SJCRH30 (cell line): ENCODE results near the gene RFX3. TPM values are rescaled to one million over a fixed set of nuclear protein-coding genes. Genes with fewer than 3 reads are reported as not detected.

Source experiments
- DNase-seq, 2 experiments: peaks; one replicate each; pipeline ENCODE4 v3.0.0-alpha.2; 2015 to 2020
- H3K27ac ChIP-seq: fragments of 250-450 bp; sonication (Bioruptor Pico); 2 replicates; pipeline ENCODE4 v1.5.1; 2020; ENCODE audit warnings: mild to moderate bottlenecking, moderate library complexity
- H3K27me3 ChIP-seq: fragments of 250-450 bp; sonication (Bioruptor Pico); 2 replicates; pipeline ENCODE4 v1.5.1; 2020; ENCODE audit warnings: mild to moderate bottlenecking, moderate library complexity
- H3K36me3 ChIP-seq: fragments of 250-450 bp; sonication (Bioruptor Pico); 2 replicates; pipeline ENCODE4 v1.5.1; 2020; ENCODE audit warnings: mild to moderate bottlenecking, moderate library complexity
- H3K4me1 ChIP-seq: fragments of 250-450 bp; sonication (Bioruptor Pico); 2 replicates; pipeline ENCODE4 v1.5.1; 2020; ENCODE audit warnings: mild to moderate bottlenecking, moderate library complexity
- H3K4me3 ChIP-seq: fragments of 250-450 bp; sonication (Bioruptor Pico); 2 replicates; pipeline ENCODE4 v1.5.1; 2020; ENCODE audit warnings: mild to moderate bottlenecking, moderate library complexity
- H3K9me3 ChIP-seq: fragments of 250-450 bp; sonication (Bioruptor Pico); replicated peaks from 2 replicates; pipeline ENCODE4 v1.5.1; 2020; ENCODE audit warnings: mild to moderate bottlenecking, moderate library complexity
- total RNA-seq: library from RNA; depleted of rRNA; stranded (reverse); fragments of >200 nt; shearing (Covaris generic); gene quantifications from 2 replicates; pipeline ENCODE4 v1.2.3, GENCODE V29; 2014

Gene RFX3
- total RNA-seq, 1 experiment from 2014 or later: 5.1 TPM

DNA sequence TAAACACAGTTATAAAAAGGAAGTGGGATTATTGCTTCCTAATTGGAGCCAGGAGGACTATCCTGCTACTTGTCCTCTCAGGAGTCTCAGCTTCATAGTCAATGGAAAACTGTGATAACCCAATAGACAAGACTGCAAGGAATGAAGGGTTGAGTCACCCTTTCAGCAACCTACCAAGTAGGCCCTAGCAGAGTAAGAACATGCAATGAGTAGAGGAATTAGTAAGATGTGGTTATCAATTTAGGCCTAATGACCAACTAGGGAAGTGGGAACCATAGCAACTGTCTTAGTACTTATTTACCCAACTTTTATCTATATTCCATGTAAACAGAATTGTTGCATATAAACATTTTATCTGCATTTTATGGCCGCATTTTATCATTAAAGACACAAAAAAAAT is 310.1 kb downstream of the RFX3 start:
- H3K27ac ChIP-seq: no peak overlapping the region
- no peaks in the 10 kb centered on the region for H3K4me1 ChIP-seq
- no peak for DNase-seq
- H3K4me3 ChIP-seq: no peak overlapping the region
- H3K9me3 ChIP-seq: no peaks in the 10 kb centered on the region
- H3K27me3 ChIP-seq: no peaks in the 10 kb centered on the region
- H3K36me3 ChIP-seq: no peaks in the 10 kb centered on the region

DNA sequence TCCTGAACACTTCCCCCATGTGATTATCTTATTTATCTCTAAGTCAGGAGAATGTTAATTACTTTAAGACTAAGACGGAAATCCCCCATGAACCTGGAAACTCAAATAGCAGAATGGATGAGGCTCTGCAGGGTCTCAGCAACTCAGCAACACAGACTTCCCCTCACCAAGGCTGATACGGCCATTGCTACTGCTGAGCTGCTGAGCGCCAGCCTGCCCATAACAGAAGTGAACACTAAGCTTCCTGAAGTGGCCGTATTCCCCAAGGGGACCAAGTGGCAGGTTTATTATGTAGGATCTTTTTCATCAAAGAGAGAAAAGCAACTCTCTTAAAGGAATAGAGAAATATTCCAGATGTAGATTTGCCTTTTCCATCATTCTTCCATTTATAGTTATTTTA is 311.1 kb downstream of the RFX3 start:
- H3K36me3 ChIP-seq: no peaks in the 10 kb centered on the region
- H3K27me3 ChIP-seq: no peaks in the 10 kb centered on the region
- H3K9me3 ChIP-seq: no peaks in the 10 kb centered on the region
- no peak for DNase-seq
- no peak overlapping the region for H3K27ac ChIP-seq
- H3K4me1 ChIP-seq: no peaks in the 10 kb centered on the region
- no peak overlapping the region for H3K4me3 ChIP-seq

DNA sequence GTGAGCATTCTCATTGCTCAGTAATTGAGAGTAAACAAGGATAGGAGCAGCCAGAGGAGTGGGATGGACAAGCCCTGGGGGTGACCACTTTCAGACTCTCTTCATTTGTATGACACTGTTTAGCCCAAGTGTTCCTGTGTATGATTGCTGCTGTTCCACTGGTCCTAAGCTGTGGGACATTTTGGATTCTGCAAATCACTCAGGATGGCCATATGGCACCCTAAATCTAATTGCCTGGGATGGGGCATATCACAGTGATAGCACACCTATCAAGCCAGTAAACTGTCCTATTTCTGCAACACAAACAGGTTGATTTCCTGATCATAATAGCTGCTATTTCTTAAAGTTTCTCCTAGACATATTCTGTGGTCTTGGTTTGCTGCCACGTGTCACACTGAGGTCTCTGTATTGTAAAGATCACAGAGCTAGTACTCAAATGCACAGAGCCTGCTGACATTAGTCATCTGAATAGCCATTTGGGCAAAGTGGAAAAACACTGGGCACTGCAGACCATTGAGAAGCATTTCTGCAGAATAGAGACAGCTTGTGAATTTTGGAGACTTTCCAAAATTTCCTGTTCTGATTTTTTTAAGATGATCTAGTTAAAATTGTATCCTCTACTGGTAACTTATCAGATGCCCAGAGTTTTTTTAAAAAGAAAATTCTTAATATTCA is 320.2 kb downstream of the RFX3 start:
- no peak for DNase-seq

DNA sequence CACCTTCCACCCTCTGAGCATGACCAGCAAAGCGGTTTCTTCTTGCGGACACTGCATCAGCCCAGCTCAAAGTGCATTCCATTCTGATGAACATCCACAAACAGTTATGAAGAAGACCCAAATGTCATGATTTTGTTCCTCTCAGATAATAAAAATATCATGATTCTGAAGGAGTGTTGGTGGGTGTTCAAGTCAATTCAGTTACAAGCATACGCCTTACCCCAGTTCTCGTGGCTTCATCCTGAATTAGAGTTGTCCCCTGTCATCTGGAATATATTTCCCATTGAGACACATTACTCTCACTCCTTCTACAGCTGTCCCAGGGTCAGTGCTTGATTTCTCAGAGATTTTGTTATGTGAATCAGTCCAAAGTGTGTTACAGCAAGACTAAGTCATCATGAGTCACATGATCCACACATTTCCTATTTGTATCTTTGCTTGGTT is 325.4 kb downstream of the RFX3 start:
- no peaks in the 10 kb centered on the region for H3K36me3 ChIP-seq
- no peaks in the 10 kb centered on the region for H3K4me1 ChIP-seq
- no peaks in the 10 kb centered on the region for H3K27me3 ChIP-seq
- no peak for DNase-seq
- no peak overlapping the region for H3K27ac ChIP-seq
- H3K4me3 ChIP-seq: no peak overlapping the region
- H3K9me3 ChIP-seq: no peaks in the 10 kb centered on the region

More for the DNA sequence above, 320.2 kb downstream of the RFX3 start:
- H3K4me1 ChIP-seq: no peaks in the 10 kb centered on the region
- H3K27me3 ChIP-seq: no peaks in the 10 kb centered on the region
- H3K36me3 ChIP-seq: no peaks in the 10 kb centered on the region
- H3K27ac ChIP-seq: no peak overlapping the region
- H3K4me3 ChIP-seq: no peak overlapping the region
- no peaks in the 10 kb centered on the region for H3K9me3 ChIP-seq

DNA sequence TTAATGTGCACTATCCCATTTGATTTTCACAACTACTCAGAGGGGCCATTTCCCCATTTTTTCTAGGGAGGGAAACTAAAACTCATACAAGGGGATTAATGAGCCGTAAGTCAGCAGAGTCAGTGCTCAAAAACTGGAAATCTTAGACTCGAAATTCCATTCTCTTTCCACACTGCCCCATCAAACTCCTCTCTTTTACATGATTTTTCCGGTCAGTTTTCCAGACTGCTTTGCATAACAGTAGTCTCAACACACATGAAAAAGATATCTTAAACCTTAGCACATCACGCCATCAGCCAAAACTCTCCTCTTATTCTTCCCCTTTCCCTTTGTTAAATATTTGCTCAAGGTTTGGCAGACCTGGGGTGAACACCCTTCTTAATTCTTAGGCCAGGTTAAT is 332.0 kb downstream of the RFX3 start:
- Histone ChIP-seq H3K27me3 (no peaks in the 10 kb centered on the region), H3K4me3 (no peak overlapping the region), H3K36me3 (no peaks in the 10 kb centered on the region), H3K27ac (no peak overlapping the region), H3K9me3 (no peaks in the 10 kb centered on the region), H3K4me1 (no peaks in the 10 kb centered on the region)
- no peak for DNase-seq

DNA sequence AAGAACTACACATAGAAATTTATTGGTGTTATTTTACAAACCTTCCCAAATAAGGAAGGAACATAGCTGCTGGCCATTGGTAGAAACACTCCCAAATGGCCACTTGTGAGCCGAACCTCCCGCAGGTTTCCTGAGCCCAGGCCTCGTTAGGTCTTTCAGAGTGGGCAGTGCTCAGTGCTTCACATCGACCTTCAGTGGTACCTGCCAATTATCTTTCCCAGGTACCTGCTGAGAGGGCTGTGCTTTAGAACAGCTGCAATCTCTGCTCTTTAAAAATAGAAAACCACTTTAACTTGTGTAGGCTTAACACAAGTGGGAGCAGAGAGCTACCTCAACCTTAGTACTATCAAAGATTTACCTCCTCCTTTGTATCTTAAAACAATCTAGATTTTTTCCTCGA is 334.1 kb downstream of the RFX3 start:
- no peak overlapping the region for H3K4me3 ChIP-seq
- H3K4me1 ChIP-seq: no peaks in the 10 kb centered on the region
- DNase-seq: no peak
- H3K27ac ChIP-seq: no peak overlapping the region
- H3K27me3 ChIP-seq: no peaks in the 10 kb centered on the region
- H3K9me3 ChIP-seq: no peaks in the 10 kb centered on the region
- H3K36me3 ChIP-seq: no peaks in the 10 kb centered on the region

DNA sequence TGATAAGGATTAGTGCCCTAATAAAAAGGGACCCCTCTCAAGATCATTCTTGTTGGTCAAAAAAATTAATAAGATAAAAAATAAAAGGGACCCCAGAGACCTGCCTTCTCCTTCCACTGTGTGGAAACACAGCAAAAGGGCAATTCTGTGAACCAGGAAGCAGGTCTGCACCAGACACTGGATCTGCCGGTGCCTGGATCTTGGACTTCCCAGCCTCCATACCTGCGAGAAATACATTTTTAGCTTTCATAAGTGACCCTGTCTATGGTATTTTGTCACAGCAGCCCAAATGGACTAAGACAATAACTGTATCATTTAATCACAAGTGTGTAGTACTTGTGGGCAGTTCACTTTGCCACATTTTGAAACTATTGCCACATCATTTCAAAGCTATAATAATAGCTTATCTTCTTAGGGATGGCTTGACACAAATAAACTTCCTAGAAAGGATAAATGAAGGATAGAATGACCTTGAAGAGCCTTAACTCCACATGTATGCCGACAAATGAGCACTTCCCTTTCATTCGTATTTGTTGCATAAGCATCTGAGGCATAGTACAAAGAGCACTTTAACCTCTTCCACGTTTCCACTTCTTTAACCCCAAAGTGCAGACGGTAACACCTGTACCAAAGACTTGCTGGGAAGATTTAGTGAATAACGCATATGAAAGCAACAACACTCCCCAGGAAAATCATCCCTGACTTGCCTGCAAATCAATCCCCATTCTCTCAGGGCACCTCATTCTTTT is 336.5 kb downstream of the RFX3 start:
- Histone ChIP-seq H3K9me3 (no peaks in the 10 kb centered on the region), H3K36me3 (no peaks in the 10 kb centered on the region), H3K4me3 (no peak overlapping the region), H3K27me3 (0 out of 2 replicates have a peak, but pooled peaks cover 2% of the 10 kb centered on the region), H3K4me1 (no peaks in the 10 kb centered on the region), H3K27ac (no peak overlapping the region)
- no peak for DNase-seq

DNA sequence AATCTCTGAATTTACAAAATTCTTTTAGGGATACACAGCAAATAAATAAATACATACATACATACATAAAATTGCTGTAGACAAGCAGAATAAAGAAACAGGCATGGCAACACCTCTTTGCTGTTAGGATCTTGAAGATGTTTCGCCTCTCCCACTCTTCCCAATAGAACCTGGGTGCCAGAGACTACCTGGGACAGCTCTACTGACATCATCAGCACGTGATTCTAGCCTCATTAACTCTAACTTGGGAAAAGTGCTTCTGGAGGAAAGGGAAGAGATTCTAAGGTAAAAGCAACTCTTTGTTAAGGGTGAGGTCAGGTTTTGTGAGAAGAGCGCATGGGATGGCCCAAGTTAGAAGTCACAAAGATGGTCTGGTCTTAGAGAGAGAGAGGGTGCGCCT is 339.1 kb downstream of the RFX3 start:
- no peak for DNase-seq
- Histone ChIP-seq H3K27ac (no peak overlapping the region), H3K4me3 (no peak overlapping the region), H3K9me3 (no peaks in the 10 kb centered on the region), H3K4me1 (no peaks in the 10 kb centered on the region), H3K27me3 (0 out of 2 replicates have a peak, but pooled peaks cover 2% of the 10 kb centered on the region), H3K36me3 (no peaks in the 10 kb centered on the region)

DNA sequence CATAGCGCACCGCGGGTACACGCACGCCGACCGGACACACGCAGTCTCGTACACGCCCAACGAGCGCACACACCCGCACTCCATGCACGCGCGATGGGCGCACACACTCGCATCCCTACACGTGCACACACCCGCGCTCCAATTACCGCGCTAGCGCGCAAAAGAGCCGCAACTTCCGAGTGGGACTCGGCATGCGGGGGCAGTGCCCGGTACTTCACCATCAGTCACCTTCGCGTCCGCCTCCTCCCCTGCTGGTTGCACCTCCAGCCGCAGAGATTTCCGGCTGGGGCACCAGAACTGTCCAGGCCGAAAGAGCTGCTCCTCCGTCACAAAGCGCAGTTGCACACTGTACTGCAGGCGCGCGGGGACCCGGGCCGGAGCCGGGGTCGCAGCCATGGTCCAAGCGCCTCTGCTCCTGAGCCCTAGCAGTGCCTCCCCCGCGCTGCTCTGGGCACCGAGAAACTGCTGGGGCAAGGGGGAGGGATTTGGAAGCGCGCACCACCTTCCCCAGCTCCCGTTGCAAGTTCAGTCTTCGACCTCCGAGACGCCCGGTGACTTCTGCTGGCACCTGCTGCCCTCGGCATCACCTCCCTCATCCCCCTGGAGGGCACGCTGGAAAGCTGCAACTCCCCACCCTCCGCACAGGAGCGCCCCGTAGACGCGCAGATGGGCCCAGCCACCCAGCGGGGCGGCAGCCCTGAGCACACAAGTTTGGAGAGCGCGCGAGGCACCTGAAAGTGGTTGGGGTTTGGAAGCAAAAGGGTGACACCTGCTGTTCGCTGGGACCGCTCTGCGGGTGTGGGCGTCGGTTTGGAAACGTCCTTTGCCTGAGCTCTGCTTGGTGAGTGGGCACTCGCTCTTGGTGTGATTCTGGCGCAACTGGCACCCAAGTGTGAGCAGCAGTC is 344.5 kb downstream of the RFX3 start:
- H3K4me3 ChIP-seq: no peak overlapping the region
- DNase-seq: no peak
- H3K4me1 ChIP-seq: no peaks in the 10 kb centered on the region
- H3K27ac ChIP-seq: no peak overlapping the region
- no peaks in the 10 kb centered on the region for H3K9me3 ChIP-seq
- 0 out of 2 replicates have a peak, but pooled peaks cover 2% of the 10 kb centered on the region for H3K27me3 ChIP-seq
- H3K36me3 ChIP-seq: no peaks in the 10 kb centered on the region

DNA sequence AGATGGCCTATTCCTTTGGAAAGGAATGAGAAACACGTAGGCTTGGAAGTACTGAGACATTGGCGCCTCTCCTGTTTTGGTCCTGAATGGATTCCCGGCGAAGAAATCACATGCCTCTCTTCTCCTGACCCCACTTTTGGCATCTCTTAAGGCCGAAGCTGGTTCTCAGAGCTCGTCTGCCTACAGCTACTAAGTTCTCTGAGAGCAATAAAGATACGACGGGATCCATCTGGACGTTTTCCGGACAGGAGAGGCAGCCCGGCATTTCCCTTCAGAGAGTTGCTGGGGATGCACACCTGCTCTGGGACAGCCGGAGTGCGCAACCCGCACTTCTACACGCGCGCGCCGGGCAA is 345.1 kb downstream of the RFX3 start:
- H3K4me3 ChIP-seq: no peak overlapping the region
- H3K36me3 ChIP-seq: no peaks in the 10 kb centered on the region
- no peaks in the 10 kb centered on the region for H3K4me1 ChIP-seq
- H3K27me3 ChIP-seq: no peaks in the 10 kb centered on the region
- no peak overlapping the region for H3K27ac ChIP-seq
- DNase-seq: no peak
- H3K9me3 ChIP-seq: no peaks in the 10 kb centered on the region

DNA sequence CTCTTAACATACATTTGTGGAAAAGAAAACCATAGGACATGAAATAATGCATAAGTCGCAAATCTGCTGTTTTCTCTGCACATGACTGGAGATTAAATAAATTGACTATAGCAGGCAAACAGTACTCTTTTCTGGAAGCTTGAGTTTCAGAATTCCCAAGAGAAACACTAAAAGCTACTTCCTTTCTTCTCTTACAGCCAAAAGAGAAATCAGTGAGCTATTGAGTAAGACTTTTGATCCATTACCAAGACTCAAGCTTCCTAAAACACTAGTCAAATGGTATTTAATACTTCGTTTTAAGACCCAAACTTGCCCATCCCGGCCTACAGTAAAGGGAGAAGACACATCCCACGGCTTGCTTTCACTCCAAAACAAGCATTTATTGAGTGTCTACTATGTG is 346.1 kb downstream of the RFX3 start:
- no peak for DNase-seq
- no peaks in the 10 kb centered on the region for H3K9me3 ChIP-seq
- no peaks in the 10 kb centered on the region for H3K27me3 ChIP-seq
- H3K27ac ChIP-seq: no peak overlapping the region
- no peak overlapping the region for H3K4me3 ChIP-seq
- H3K36me3 ChIP-seq: no peaks in the 10 kb centered on the region
- no peaks in the 10 kb centered on the region for H3K4me1 ChIP-seq

DNA sequence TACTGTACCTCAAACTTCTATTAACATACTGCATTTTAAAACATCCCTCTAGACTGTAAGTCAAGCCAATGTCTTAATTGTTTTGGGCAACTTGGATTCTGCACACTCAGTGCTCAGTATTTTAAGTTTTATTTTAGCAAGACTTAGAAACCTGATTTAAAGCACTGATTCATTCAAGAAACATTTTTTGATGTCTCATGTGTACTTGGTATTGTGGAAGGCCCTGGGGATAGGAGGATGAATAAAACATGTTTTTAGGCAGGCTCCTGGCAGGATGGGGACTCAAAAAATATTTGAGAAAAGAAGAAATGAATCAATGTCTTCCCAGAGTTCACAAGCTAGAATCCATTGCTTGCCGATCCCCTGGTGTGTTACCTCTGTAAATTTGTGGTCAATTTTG is 347.9 kb downstream of the RFX3 start:
- no peaks in the 10 kb centered on the region for H3K27me3 ChIP-seq
- no peaks in the 10 kb centered on the region for H3K36me3 ChIP-seq
- H3K27ac ChIP-seq: no peak overlapping the region
- no peak for DNase-seq
- H3K9me3 ChIP-seq: no peaks in the 10 kb centered on the region
- no peak overlapping the region for H3K4me3 ChIP-seq
- H3K4me1 ChIP-seq: no peaks in the 10 kb centered on the region

DNA sequence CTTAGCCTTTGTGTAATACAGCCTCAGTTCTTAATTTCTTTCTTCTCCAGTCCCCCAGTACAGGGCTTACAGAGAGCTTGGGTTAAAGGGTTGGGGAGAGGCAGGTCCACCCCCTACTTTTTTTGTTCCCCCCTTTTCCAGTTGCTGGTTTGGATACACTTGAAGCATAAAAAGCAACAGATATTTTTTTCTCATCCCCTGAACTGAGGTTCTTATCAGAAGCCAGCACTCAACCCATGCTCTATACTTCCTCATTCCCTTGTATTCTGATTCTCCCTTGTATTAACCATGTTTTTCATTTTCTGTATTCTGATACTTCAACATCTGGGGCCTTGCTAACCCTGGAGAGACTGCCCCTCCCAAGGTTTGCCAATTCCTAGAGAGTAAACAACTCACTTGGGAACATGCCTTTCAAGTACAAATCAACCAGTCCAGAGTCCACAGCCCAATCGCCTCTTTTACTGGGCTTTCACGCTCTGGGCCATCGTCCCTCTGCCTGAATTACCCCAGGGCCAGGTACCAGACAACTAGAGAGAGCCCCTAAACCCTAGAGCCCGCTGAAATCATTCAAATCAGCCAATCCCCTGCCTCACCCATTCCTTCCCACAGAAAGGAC is 348.5 kb downstream of the RFX3 start:
- no peak for DNase-seq
- Histone ChIP-seq H3K27me3 (no peaks in the 10 kb centered on the region), H3K4me3 (no peak overlapping the region)

DNA sequence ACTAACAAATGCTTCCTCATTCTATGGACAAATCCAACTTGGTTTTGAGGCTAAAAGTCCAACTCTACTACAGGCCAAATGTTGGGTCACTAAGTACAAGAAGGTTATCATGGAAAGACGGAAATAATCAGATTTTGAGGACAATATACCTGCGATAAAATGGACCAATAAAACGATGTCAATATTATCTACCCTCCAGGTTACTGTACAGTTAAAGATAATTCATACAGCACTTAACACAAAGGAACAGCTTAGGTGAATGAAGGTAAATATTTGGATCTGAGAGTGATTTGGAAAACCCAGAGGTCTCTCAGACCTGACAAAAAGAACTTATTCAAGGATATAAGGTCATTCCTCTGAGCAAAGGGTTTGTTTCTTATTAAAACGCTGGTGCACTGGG is 352.4 kb downstream of the RFX3 start:
- H3K27me3 ChIP-seq: no peaks in the 10 kb centered on the region
- H3K9me3 ChIP-seq: no peaks in the 10 kb centered on the region; the same call in 1 of the 2 replicates
- no peaks in the 10 kb centered on the region for H3K36me3 ChIP-seq
- DNase-seq: no peak
- H3K27ac ChIP-seq: no peak overlapping the region
- no peak overlapping the region for H3K4me3 ChIP-seq
- H3K4me1 ChIP-seq: no peaks in the 10 kb centered on the region

More for the DNA sequence above, 348.5 kb downstream of the RFX3 start:
- H3K27ac ChIP-seq: no peak overlapping the region
- no peaks in the 10 kb centered on the region for H3K36me3 ChIP-seq
- no peaks in the 10 kb centered on the region for H3K4me1 ChIP-seq
- no peaks in the 10 kb centered on the region for H3K9me3 ChIP-seq
